ENCODE measurements around the gene CRYBB1. TPM values are rescaled to one million over a fixed set of nuclear protein-coding genes. Genes with fewer than 3 reads are reported as not detected.

Gene CRYBB1
- polyA plus RNA-seq (2012; ENCODE audit: insufficient read depth, insufficient read length, low read depth), result 0.71 TPM

DNA sequence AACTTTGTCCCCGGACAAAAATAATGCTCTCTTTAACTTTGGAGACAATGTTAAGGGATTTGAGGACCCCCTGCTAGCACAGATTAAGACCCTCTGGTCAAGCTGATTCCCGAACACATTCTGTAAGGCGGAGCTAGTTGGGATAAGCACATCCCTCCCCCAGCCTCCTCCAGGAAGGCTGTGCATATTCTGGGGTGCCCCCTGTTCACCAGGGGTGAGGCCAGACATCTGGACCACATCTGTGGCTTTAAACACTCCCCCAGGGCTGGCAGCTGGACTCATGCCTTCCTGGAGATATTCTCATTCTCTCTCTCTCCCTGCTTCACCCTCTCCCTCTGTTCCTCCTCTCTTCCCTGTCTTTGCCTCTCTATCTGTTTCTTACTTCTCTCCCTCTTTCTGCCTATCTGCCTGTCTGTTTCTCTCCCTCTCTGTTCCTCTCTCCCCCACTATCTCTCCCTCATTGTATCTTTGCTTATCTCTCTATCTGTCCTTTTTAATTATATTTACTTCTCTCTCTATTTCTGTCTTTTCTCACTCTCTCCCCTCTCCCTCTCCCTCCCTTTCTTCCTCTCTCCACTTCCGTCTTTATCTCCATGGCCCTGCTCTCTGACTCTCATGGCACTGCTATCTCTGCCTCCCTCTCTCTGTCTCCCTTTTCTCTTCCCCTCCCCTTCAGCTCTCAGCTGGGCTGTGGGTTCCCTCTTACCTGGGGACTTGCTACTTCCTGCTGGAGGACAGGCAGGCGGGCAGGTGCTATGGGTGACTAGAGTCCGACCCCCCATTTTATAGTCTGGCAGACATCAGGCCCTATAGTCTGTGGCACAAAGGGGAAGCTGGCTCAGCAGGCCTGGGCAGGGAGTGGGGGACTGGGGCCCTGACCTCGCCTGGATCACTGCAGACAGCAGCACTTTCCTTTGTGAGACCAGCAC is at the start of gene CRYBB1:
Gene CRYBB1 (minus strand): TSS at position 757 of the 929 bp plus-strand sequence. CDS start 1,708 bp downstream, outside the sequence.
- no peaks in the 10 kb centered on the region for H3K36me3 ChIP-seq
- no peak within 1 kb of the TSS for H3K4me3 ChIP-seq (ENCODE audit: low read depth, low read length)
- no peaks in the 10 kb centered on the region for H3K27me3 ChIP-seq
- H3K4me1 ChIP-seq, result peaks cover 19% of the 10 kb centered on the region
- TF ChIP-seq, protein P1, sequence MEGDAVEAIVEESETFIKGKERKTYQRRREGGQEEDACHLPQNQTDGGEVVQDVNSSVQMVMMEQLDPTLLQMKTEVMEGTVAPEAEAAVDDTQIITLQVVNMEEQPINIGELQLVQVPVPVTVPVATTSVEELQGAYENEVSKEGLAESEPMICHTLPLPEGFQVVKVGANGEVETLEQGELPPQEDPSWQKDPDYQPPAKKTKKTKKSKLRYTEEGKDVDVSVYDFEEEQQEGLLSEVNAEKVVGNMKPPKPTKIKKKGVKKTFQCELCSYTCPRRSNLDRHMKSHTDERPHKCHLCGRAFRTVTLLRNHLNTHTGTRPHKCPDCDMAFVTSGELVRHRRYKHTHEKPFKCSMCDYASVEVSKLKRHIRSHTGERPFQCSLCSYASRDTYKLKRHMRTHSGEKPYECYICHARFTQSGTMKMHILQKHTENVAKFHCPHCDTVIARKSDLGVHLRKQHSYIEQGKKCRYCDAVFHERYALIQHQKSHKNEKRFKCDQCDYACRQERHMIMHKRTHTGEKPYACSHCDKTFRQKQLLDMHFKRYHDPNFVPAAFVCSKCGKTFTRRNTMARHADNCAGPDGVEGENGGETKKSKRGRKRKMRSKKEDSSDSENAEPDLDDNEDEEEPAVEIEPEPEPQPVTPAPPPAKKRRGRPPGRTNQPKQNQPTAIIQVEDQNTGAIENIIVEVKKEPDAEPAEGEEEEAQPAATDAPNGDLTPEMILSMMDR (IDR thresholded peaks at IDR 0.05; ENCODE audit: low read depth, low read length), result no peak
- H3K9me3 ChIP-seq, result no peaks in the 10 kb centered on the region
- DNase-seq, result no peak

DNA sequence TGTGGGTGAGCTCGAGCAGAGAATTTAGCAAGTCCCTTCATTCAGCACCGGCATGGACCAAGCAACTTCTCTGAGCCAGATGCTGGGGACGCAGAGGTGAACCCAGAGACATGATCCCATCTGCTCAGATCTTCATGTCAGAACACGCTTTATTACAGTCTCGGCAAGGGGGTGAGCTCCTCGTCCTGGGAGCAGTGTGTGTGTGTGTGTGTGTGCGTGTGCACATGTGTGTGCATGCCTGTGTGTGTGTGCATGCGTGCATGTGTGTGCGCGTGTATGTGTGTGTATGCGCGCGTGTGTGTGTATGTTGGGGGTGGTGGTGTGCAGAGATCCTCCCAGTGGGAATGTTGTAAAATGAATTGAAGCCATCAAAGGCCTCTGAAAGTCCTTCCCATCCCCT is 49.3 kb upstream of the CRYBB1 start:
- Histone ChIP-seq H3K9me3 (no peaks in the 10 kb centered on the region), H3K4me3 (ENCODE audit: low read depth, low read length) (no peak overlapping the region), H3K27me3 (no peaks in the 10 kb centered on the region), H3K36me3 (no peaks in the 10 kb centered on the region), H3K4me1 (peaks cover 7% of the 10 kb centered on the region)
- TF ChIP-seq, protein P1 (IDR thresholded peaks at IDR 0.05; ENCODE audit: low read depth, low read length), result no peak
- DNase-seq, result no peak

DNA sequence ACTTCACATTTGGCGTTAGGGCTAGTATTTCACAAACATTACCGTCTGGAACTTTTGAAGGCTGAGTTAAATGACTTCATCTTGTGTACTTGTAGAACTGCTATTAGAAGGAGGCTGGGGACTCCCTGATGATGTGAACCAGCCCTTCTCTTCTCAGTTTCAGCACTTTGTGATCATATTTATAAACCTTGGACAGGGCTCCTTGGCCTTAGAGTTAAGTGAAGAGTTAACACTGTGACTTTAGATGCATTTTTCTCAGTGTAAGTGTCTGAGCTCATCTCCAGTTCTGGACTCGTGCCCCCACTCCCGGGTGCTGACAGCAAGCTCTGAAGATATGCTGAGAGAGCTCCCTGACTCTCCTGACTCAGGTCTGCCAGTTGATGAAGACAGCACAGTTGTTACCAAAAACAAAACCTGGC is 48.0 kb upstream of the CRYBB1 start:
- H3K9me3 ChIP-seq, result no peaks in the 10 kb centered on the region
- H3K27me3 ChIP-seq, result no peaks in the 10 kb centered on the region
- TF ChIP-seq, protein P1 (IDR thresholded peaks at IDR 0.05; ENCODE audit: low read depth, low read length), result no peak
- H3K4me3 ChIP-seq (ENCODE audit: low read depth, low read length), result no peak overlapping the region
- DNase-seq, result no peak
- no peaks in the 10 kb centered on the region for H3K36me3 ChIP-seq
- peaks cover 6% of the 10 kb centered on the region for H3K4me1 ChIP-seq

DNA sequence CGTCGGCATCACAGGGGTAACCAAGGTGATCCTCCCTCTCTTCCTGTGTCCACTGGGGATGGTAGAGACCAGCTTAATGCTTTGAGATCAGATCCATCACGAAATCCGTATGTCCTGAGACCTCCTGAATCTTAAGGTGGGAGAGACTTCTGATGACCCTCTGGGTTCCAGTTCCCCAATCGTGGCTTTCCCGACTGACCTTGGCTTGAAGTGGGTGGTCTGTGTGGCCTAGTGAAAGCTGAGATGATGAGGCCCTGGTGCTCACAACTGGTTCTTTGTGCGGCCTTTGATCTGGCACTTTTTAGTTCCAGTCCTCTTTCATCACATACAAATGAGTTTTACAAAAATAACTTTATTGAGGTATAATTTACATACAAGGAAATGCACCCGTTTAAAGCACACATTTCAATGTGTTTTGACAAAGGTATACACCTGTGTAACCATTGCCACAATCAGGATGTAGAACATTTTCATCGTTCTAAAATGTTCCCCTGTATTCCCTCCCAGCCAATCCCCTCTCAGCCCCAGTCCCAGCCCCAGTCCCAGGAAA is 45.6 kb upstream of the CRYBB1 start:
- DNase-seq, result no peak
- Histone ChIP-seq H3K4me3 (ENCODE audit: low read depth, low read length) (no peak overlapping the region), H3K27me3 (no peaks in the 10 kb centered on the region), H3K4me1 (peaks cover 5% of the 10 kb centered on the region), H3K9me3 (no peaks in the 10 kb centered on the region), H3K36me3 (no peaks in the 10 kb centered on the region)
- TF ChIP-seq, protein P1 (IDR thresholded peaks at IDR 0.05; ENCODE audit: low read depth, low read length), result no peak

DNA sequence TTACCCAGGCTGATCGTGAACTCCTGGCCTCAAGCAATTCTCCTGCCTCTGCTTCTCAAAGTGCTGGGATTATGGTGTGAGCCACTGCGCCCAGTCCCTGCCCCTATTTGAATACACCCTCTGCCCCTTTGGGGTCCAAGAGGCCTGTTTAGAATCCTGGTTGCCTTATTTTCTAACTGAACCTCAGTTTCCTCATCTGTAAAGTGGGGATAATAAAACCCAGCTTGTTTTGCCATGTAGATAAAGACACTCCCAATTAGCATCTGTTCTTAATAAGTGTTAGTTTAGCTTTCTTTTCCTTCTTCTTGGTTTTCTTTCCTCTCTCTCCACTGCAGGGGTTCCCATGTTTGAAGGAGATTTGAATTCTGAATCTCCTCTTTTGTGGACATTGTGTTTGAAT is 44.3 kb upstream of the CRYBB1 start:
- Histone ChIP-seq H3K36me3 (no peaks in the 10 kb centered on the region), H3K4me1 (peaks cover 5% of the 10 kb centered on the region), H3K9me3 (no peaks in the 10 kb centered on the region), H3K27me3 (peaks cover 4% of the 10 kb centered on the region), H3K4me3 (ENCODE audit: low read depth, low read length) (no peak overlapping the region)
- no peak for DNase-seq
- TF ChIP-seq, protein P1 (IDR thresholded peaks at IDR 0.05; ENCODE audit: low read depth, low read length), result no peak

Data from BE2C (cell line).